ENCODE measurements around the gene PALD1. TPM values are rescaled to one million over a fixed set of nuclear protein-coding genes. Genes with fewer than 3 reads are reported as not detected.

PALD1 gene
- total and polyA plus RNA-seq, 7 donors: 1.8 to 33.8 (median 13.9) TPM

DNA sequence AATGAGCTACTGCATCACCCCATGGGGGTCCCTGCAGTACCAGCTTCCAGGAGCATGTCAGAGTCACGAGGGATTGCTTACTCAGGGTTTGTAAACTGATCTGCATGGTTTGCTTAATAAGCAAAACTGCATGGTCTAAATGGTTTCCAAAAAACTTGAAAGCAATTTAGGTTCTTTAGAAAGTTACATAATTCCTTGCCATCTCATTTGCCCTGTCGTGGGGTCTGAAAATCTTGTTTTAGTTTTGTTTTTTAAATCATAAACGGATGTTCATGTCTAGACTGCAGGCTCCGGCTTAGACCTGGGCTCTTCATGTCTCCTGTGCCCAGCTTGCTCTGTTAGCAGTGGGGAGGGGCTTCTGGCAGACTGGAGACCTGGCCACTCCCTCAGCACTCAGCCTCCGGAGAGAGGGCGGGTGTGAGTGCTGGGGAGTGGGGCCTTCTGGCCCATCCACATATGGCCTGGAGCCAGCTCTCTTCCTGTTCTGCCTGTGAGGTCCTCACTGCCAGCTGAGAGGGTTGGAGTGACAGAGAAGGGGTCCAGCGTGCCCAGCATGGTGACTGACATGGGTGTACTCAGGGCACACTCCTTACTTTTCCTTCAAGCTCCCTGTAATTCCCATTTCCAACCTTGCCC lies 106.5 kb downstream of the PALD1 start:
- Histone ChIP-seq H3K27me3 (no peaks in the 10 kb centered on the region), H3K27ac (no peak overlapping the region), H3K36me3 (no peaks in the 10 kb centered on the region), H3K4me3 (no peak overlapping the region), H3K4me1 (no peaks in the 10 kb centered on the region), H3K9me3 (no peaks in the 10 kb centered on the region)
- TF ChIP-seq, protein P1, sequence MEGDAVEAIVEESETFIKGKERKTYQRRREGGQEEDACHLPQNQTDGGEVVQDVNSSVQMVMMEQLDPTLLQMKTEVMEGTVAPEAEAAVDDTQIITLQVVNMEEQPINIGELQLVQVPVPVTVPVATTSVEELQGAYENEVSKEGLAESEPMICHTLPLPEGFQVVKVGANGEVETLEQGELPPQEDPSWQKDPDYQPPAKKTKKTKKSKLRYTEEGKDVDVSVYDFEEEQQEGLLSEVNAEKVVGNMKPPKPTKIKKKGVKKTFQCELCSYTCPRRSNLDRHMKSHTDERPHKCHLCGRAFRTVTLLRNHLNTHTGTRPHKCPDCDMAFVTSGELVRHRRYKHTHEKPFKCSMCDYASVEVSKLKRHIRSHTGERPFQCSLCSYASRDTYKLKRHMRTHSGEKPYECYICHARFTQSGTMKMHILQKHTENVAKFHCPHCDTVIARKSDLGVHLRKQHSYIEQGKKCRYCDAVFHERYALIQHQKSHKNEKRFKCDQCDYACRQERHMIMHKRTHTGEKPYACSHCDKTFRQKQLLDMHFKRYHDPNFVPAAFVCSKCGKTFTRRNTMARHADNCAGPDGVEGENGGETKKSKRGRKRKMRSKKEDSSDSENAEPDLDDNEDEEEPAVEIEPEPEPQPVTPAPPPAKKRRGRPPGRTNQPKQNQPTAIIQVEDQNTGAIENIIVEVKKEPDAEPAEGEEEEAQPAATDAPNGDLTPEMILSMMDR (IDR thresholded peaks at IDR 0.05): no peak
- no peak for TF ChIP-seq EP300 (IDR thresholded peaks at IDR 0.05)
- no peak for TF ChIP-seq POLR2AphosphoS5 (IDR thresholded peaks at IDR 0.05)
- intact Hi-C loops (cut with DNase I): no loop called here
- WGBS, 2 donors: 35 to 37% methylated on average over 7 of the region's 7 CpGs
- peak; percentile 60 for DNase-seq

DNA sequence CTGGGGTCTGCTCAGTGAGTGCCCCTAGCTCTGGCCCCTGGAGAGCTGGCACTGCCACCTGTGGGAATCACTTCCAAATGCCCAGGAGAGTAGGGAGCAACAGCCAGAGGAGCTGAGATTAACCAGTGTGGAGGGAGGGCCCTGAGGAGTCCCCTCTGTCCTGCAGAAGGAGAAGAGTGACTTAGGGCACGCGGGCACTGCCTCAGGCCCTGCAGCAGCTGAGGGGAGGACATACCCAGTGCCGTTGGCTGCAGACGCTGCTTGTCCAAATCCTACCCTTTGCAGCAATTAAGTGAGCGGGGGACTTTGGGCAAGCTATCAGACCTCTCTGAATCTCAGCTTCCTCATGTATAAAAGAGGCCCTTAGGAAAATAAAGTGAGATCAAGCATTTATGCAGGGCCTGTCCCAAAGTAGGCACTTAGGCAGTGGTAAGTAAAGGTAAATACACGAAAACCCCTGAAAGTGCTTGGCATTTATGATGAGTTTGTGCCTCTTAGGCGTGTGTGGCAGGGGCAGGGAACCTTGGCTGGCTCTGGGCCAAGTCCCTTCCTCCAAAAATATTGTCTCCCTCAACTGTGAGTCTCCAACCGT lies 107.1 kb downstream of the PALD1 start:
- Histone ChIP-seq H3K27me3 (no peaks in the 10 kb centered on the region), H3K27ac (no peak overlapping the region), H3K4me3 (no peak overlapping the region), H3K36me3 (no peaks in the 10 kb centered on the region), H3K9me3 (no peaks in the 10 kb centered on the region), H3K4me1 (no peaks in the 10 kb centered on the region)
- TF ChIP-seq, protein P1 (IDR thresholded peaks at IDR 0.05): no peak
- TF ChIP-seq POLR2AphosphoS5 (IDR thresholded peaks at IDR 0.05): no peak
- TF ChIP-seq POLR2A (IDR thresholded peaks at IDR 0.05): no peak
- no peak for TF ChIP-seq EP300 (IDR thresholded peaks at IDR 0.05)
- intact Hi-C loops (cut with DNase I): no loop called here
- WGBS, 2 donors: 71 to 74% methylated on average over 8 of the region's 8 CpGs
- peak; percentile 37 for DNase-seq

DNA sequence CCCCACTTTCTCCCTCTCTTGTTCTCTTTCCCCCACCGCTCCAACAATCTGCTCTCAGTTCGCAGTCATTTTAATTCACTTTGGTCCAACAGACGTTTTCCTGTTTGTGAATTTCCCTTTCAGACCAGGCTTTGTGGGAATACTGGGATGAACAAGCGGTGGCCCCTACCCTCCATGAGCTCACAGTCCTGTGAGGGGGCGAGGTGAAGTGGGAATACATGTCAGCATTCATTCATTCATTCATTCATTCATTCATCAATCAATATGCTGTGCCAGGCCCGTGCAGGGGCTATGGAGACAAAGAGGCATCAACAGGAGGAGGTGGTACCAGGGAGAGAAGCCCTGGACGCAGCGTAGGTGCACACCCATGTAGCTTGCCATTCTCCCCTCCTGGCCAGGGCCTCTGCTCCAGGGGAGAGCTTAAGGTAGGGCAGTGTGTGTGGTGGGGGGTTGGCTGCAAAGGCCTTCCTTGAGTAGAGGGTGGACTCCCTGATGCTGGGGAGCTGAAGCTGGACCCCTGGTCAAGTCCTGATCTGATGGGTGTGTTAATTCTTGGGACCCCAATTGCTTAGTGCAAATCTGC lies 107.9 kb downstream of the PALD1 start:
- TF ChIP-seq EP300 (IDR thresholded peaks at IDR 0.05) (no peak), POLR2AphosphoS5 (IDR thresholded peaks at IDR 0.05) (no peak), POLR2A (IDR thresholded peaks at IDR 0.05) (no peak)
- TF ChIP-seq, protein P1 (IDR thresholded peaks at IDR 0.05): no peak
- intact Hi-C loops (cut with DNase I): no loop called here
- Histone ChIP-seq H3K36me3 (no peaks in the 10 kb centered on the region), H3K4me1 (no peaks in the 10 kb centered on the region), H3K27ac (no peak overlapping the region), H3K4me3 (no peak overlapping the region), H3K9me3 (no peaks in the 10 kb centered on the region), H3K27me3 (no peaks in the 10 kb centered on the region)
- 84 to 89% methylated on average over 8 of the region's 8 CpGs for WGBS, 2 donors
- no peak for DNase-seq

DNA sequence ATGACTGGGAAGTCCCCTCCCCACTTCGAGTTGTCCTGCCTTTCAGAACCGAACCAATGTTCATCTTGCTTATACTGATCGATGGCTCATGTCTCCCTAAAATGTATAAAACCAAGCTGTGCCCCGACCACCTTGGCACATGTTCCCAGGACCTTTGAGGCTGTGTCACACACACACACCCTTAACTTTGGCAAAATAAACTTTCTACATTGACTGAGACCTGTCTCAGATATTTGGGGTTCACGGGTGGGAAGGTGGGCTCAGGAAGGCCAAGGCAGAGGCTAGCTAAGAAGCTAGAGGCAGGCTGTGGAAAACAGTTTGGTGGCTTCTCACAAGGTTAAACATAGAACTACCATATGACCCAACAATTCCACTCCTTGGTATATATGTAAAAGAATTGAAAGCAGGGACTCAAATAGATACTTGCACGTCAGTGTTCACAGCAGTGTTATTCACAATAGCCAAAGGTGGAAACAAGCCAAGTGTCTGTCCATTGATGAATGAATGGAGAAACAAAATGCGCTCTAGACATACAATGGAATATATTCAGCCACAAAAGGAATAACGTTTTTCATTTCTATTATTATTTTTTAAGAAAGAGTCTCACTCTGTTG lies 108.6 kb downstream of the PALD1 start:
- Histone ChIP-seq H3K9me3 (no peaks in the 10 kb centered on the region), H3K27ac (no peak overlapping the region), H3K4me1 (no peaks in the 10 kb centered on the region), H3K27me3 (no peaks in the 10 kb centered on the region), H3K4me3 (no peak overlapping the region), H3K36me3 (no peaks in the 10 kb centered on the region)
- no peak for TF ChIP-seq EP300 (IDR thresholded peaks at IDR 0.05)
- TF ChIP-seq POLR2AphosphoS5 (IDR thresholded peaks at IDR 0.05): no peak
- 74 to 84% methylated on average over 8 of the region's 8 CpGs for WGBS, 2 donors
- DNase-seq: no peak
- intact Hi-C loops (cut with DNase I): no loop called here

DNA sequence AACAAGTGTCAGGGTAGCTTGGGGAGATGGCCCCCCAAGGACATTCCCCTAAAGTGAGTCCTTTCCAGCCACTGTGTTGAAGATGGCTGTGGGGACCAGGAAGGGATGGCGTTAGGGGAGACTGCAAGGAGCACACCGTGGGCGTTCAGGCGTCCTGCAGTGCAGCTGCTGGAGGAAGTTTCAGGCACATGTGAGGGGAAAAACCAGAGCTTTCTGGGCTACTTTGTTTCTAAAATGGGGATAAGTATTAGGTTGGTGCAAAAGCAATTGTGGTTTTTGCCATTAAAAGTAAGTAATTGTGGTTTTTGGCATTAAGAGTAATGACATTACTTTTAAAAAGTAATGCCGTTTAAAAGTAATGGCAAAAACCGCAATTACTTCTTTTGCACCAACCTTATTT lies 109.7 kb downstream of the PALD1 start:
- Histone ChIP-seq H3K9me3 (no peaks in the 10 kb centered on the region), H3K27me3 (no peaks in the 10 kb centered on the region), H3K27ac (no peak overlapping the region), H3K4me1 (no peaks in the 10 kb centered on the region), H3K36me3 (no peaks in the 10 kb centered on the region), H3K4me3 (no peak overlapping the region)
- DNase-seq: no peak
- TF ChIP-seq POLR2A (IDR thresholded peaks at IDR 0.05): no peak
- TF ChIP-seq, protein P1 (IDR thresholded peaks at IDR 0.05): no peak
- no peak for TF ChIP-seq EP300 (IDR thresholded peaks at IDR 0.05)
- no peak for TF ChIP-seq POLR2AphosphoS5 (IDR thresholded peaks at IDR 0.05)
- 53 to 69% methylated on average over 6 of the region's 6 CpGs for WGBS, 2 donors
- intact Hi-C loops (cut with DNase I): no loop called here

Data from sigmoid colon (tissue), 7 donors.